Mesendoderm (in vitro differentiated cells): ENCODE measurements around the gene DSCAML1.
A peak's percentile ranks its signal among the peaks of the same experiment; 100 is the strongest.

Experiments
- DNase-seq: peaks from one replicate; pipeline ENCODE4 v3.0.0; 2013
- H2AK5ac ChIP-seq: 2 replicates; pipeline ENCODE4 v1.6.1; 2013; ENCODE audit warnings: low read length, inconsistent platforms
- H2BK120ac ChIP-seq: 2 replicates; pipeline ENCODE4 v1.6.1; 2013; ENCODE audit warnings: low read depth, mild to moderate bottlenecking, low read length, moderate library complexity, mixed read lengths
- H2BK15ac ChIP-seq: replicated peaks from 2 replicates; pipeline ENCODE4 v1.6.1; 2013; ENCODE audit warnings: low read depth, mild to moderate bottlenecking, moderate library complexity
- H2BK5ac ChIP-seq: 2 replicates; pipeline ENCODE4 v1.6.1; 2013; ENCODE audit warnings: low read length, inconsistent platforms
- H3K18ac ChIP-seq: 2 replicates; pipeline ENCODE4 v1.6.1; 2013; ENCODE audit warnings: mild to moderate bottlenecking, low read length, mixed read lengths
- H3K23ac ChIP-seq: one replicate; pipeline ENCODE4 v1.6.1; 2013; ENCODE audit warnings: low read length
- H3K27ac ChIP-seq: 2 replicates; pipeline ENCODE4 v1.5.1; 2013; ENCODE audit warnings: low read depth, mild to moderate bottlenecking, inconsistent platforms, low read length, moderate library complexity
- H3K27me3 ChIP-seq: 2 replicates; pipeline ENCODE4 v1.6.1; 2013; ENCODE audit warnings: low read length, control low read depth, mild to moderate bottlenecking, inconsistent platforms; ENCODE audit not compliant: insufficient read depth, poor library complexity
- H3K36me3 ChIP-seq: 2 replicates; pipeline ENCODE4 v1.6.1; 2013; ENCODE audit warnings: low read length, inconsistent platforms; ENCODE audit not compliant: control insufficient read depth, insufficient read depth
- H3K4ac ChIP-seq: one replicate; pipeline ENCODE4 v1.6.1; 2013; ENCODE audit warnings: low read depth, mild to moderate bottlenecking, low read length, moderate library complexity
- H3K4me1 ChIP-seq: 2 replicates; pipeline ENCODE4 v1.6.1; 2013; ENCODE audit warnings: low read depth, low read length, inconsistent platforms; ENCODE audit not compliant: control insufficient read depth
- H3K4me2 ChIP-seq: 2 replicates; pipeline ENCODE4 v1.6.1; 2013; ENCODE audit warnings: low read length
- H3K4me3 ChIP-seq: 2 replicates; pipeline ENCODE4 v1.5.1; 2013; ENCODE audit warnings: mild to moderate bottlenecking, low read length
- H3K56ac ChIP-seq: one replicate; pipeline ENCODE4 v1.6.1; 2013; ENCODE audit warnings: low read length
- H3K79me1 ChIP-seq: 2 replicates; pipeline ENCODE4 v1.6.1; 2013; ENCODE audit warnings: low read length, inconsistent platforms
- H3K79me2 ChIP-seq: 2 replicates; pipeline ENCODE4 v1.6.1; 2013; ENCODE audit warnings: mild to moderate bottlenecking, low read length; ENCODE audit not compliant: control insufficient read depth, insufficient read depth
- H3K9ac ChIP-seq: 2 replicates; pipeline ENCODE4 v1.6.1; 2013; ENCODE audit warnings: low read length, inconsistent platforms
- H4K5ac ChIP-seq: one replicate; pipeline ENCODE4 v1.6.1; 2013; ENCODE audit warnings: low read length
- H4K8ac ChIP-seq: one replicate; pipeline ENCODE4 v1.6.1; 2013; ENCODE audit warnings: low read depth, mild to moderate bottlenecking, control low read depth, low read length, moderate library complexity
- whole genome bisulfite sequencing: extraction: QIAGEN DNeasy Blood & Tissue Kit; methylation state at CpG from one replicate; pipeline ENCODE4 v1.1.7; 2013; ENCODE audit warnings: low lambda C conversion rate, missing lambda C conversion rate; ENCODE audit not compliant: insufficient coverage; ENCODE audit errors: extremely low coverage; 5-methylcytosine and 5-hydroxymethylcytosine counted together

DSCAML1 gene

GRCh38 chr11:117633186-117633754 is 163.7 kb downstream of the DSCAML1 start:
- Histone ChIP-seq H2AK5ac (no peak overlapping the region), H3K23ac (no peak overlapping the region), H3K79me1 (no peaks in the 10 kb centered on the region), H3K27me3 (no peaks in the 10 kb centered on the region), H3K36me3 (no peaks in the 10 kb centered on the region), H2BK5ac (no peak overlapping the region), H3K9ac (no peak overlapping the region), H3K4me1 (no peaks in the 10 kb centered on the region), H2BK15ac (no peak overlapping the region), H3K79me2 (no peaks in the 10 kb centered on the region), H3K4me2 (no peak overlapping the region), H4K8ac (no peak overlapping the region), H4K5ac (no peak overlapping the region), H3K4me3 (no peak overlapping the region), H3K56ac (peak overlapping the region; percentile 9), H2BK120ac (no peak overlapping the region), H3K27ac (no peak overlapping the region), H3K4ac (no peak overlapping the region), H3K18ac (no peak overlapping the region)
- no CpG with 5 or more reads among the region's 9 CpGs for WGBS
- DNase-seq, result no peak

GRCh38 chr11:117632306-117632705 is 164.7 kb downstream of the DSCAML1 start:
- Histone ChIP-seq H2BK120ac (no peak overlapping the region), H4K5ac (no peak overlapping the region), H3K27me3 (no peaks in the 10 kb centered on the region)

GRCh38 chr11:117631336-117632140 is 165.5 kb downstream of the DSCAML1 start:
- WGBS, result no CpG with 5 or more reads among the region's 11 CpGs
- no peak overlapping the region for H4K8ac ChIP-seq
- H3K79me2 ChIP-seq, result no peaks in the 10 kb centered on the region
- DNase-seq, result no peak
- H3K27ac ChIP-seq, result no peak overlapping the region
- H2AK5ac ChIP-seq, result no peak overlapping the region
- no peaks in the 10 kb centered on the region for H3K36me3 ChIP-seq
- no peak overlapping the region for H3K4ac ChIP-seq
- H3K27me3 ChIP-seq, result no peaks in the 10 kb centered on the region
- no peak overlapping the region for H3K9ac ChIP-seq
- no peak overlapping the region for H2BK15ac ChIP-seq
- H3K4me1 ChIP-seq, result no peaks in the 10 kb centered on the region
- H3K56ac ChIP-seq, result no peak overlapping the region
- no peak overlapping the region for H2BK5ac ChIP-seq
- H3K18ac ChIP-seq, result no peak overlapping the region
- no peak overlapping the region for H3K4me2 ChIP-seq
- H4K5ac ChIP-seq, result no peak overlapping the region
- H3K79me1 ChIP-seq, result no peaks in the 10 kb centered on the region
- no peak overlapping the region for H3K23ac ChIP-seq
- H3K4me3 ChIP-seq, result no peak overlapping the region
- H2BK120ac ChIP-seq, result no peak overlapping the region

More at GRCh38 chr11:117632306-117632705, 164.7 kb downstream of the DSCAML1 start:
- no peak overlapping the region for H3K27ac ChIP-seq
- H3K4me1 ChIP-seq, result no peaks in the 10 kb centered on the region
- no peak overlapping the region for H2BK5ac ChIP-seq
- no peak overlapping the region for H3K23ac ChIP-seq
- no peak overlapping the region for H3K4ac ChIP-seq
- H2BK15ac ChIP-seq, result no peak overlapping the region
- no peak overlapping the region for H3K9ac ChIP-seq
- no peak overlapping the region for H2AK5ac ChIP-seq
- no peak overlapping the region for H3K56ac ChIP-seq
- no peaks in the 10 kb centered on the region for H3K79me1 ChIP-seq
- H3K4me3 ChIP-seq, result no peak overlapping the region
- no CpG with 5 or more reads among the region's 3 CpGs for WGBS
- no peak overlapping the region for H3K4me2 ChIP-seq
- DNase-seq, result no peak
- H3K18ac ChIP-seq, result no peak overlapping the region
- H3K36me3 ChIP-seq, result no peaks in the 10 kb centered on the region
- H3K79me2 ChIP-seq, result no peaks in the 10 kb centered on the region
- H4K8ac ChIP-seq, result no peak overlapping the region

- Histone ChIP-seq H3K56ac (no peak overlapping the region), H3K23ac (no peak overlapping the region), H4K8ac (no peak overlapping the region), H3K9ac (no peak overlapping the region), H2BK120ac (no peak overlapping the region), H3K79me2 (no peaks in the 10 kb centered on the region), H4K5ac (no peak overlapping the region), H2AK5ac (no peak overlapping the region), H3K4me2 (no peak overlapping the region), H2BK15ac (no peak overlapping the region), H3K27ac (no peak overlapping the region), H3K4ac (no peak overlapping the region), H3K27me3 (no peaks in the 10 kb centered on the region), H3K18ac (no peak overlapping the region), H3K4me3 (no peak overlapping the region), H3K36me3 (no peaks in the 10 kb centered on the region), H3K79me1 (no peaks in the 10 kb centered on the region), H2BK5ac (no peak overlapping the region), H3K4me1 (no peaks in the 10 kb centered on the region)
- no peak for DNase-seq
- no CpG with 5 or more reads among the region's 9 CpGs for WGBS
These were observed 167.0 kb downstream of the DSCAML1 start for GRCh38 chr11:117629891-117630538.

GRCh38 chr11:117629146-117629545 is 167.9 kb downstream of the DSCAML1 start:
- Histone ChIP-seq H2AK5ac (no peak overlapping the region), H3K4me3 (no peak overlapping the region), H3K4me2 (no peak overlapping the region), H3K18ac (no peak overlapping the region), H3K9ac (no peak overlapping the region), H3K79me1 (no peaks in the 10 kb centered on the region), H2BK5ac (no peak overlapping the region), H2BK120ac (no peak overlapping the region), H3K4ac (no peak overlapping the region), H3K4me1 (no peaks in the 10 kb centered on the region), H3K27me3 (no peaks in the 10 kb centered on the region), H3K36me3 (no peaks in the 10 kb centered on the region), H3K56ac (no peak overlapping the region), H4K8ac (no peak overlapping the region), H4K5ac (no peak overlapping the region), H3K79me2 (no peaks in the 10 kb centered on the region), H2BK15ac (no peak overlapping the region), H3K27ac (no peak overlapping the region), H3K23ac (no peak overlapping the region)
- WGBS, result no CpG with 5 or more reads among the region's 6 CpGs
- DNase-seq, result no peak
